Measurements from ENCODE around the gene PIP4K2A. TPM values are rescaled to one million over a fixed set of nuclear protein-coding genes. Genes with fewer than 3 reads are reported as not detected.

Gene PIP4K2A
- total and polyA plus RNA-seq, 2 donors (not counting 3 experiments of a cell fraction or from before 2014, with no cell fraction given): 11.8 to 32.6 TPM

GRCh38 chr10:22723343-22723779, 9.0 kb upstream of the PIP4K2A start:
- H3K4me2 ChIP-seq (ENCODE audit: insufficient read depth, low read length): no peak overlapping the region
- H2AFZ ChIP-seq (ENCODE audit: low read depth, low read length): no peak overlapping the region
- H3K4me3 ChIP-seq (replicated peaks in 1 of 3; ENCODE audit: insufficient read depth in 1 of 3, low read depth in 1 of 3, low read length in 3 of 3): no peak overlapping the region
- TF ChIP-seq MYC (IDR thresholded peaks at IDR 0.05; ENCODE audit: low read depth, low read length) (no peak), EZH2 (IDR thresholded peaks at IDR 0.05; ENCODE audit: borderline replicate concordance, low read depth, low read length, severe bottlenecking) (no peak), FOS (IDR thresholded peaks at IDR 0.05; ENCODE audit: borderline replicate concordance, insufficient read depth, low read length) (no peak), JUN (IDR thresholded peaks at IDR 0.05; ENCODE audit: borderline replicate concordance, insufficient read depth, insufficient read length, low read depth) (no peak), CTCF (IDR thresholded peaks at IDR 0.05; ENCODE audit: extremely low read depth in 1 of 2, insufficient read depth in 1 of 2, low read depth in 1 of 2, low read length in 2 of 2) (no peak)
- H3K27me3 ChIP-seq (ENCODE audit: control insufficient read depth in 2 of 2, insufficient read depth in 2 of 2, low read length in 2 of 2): peaks cover 9 to 25% of the 10 kb centered on the region in 2 experiments
- FAIRE-seq (no peak), DNase-seq (ENCODE audit: low read depth, low spot score) (no peak)
- no peaks in the 10 kb centered on the region for H3K9me1 ChIP-seq (replicated peaks; ENCODE audit: control insufficient read depth, extremely low read depth, insufficient read depth, low read length)
- H3K4me1 ChIP-seq (ENCODE audit: control insufficient read depth, extremely low read depth, insufficient read depth, low read length): no peaks in the 10 kb centered on the region
- H3K79me2 ChIP-seq (ENCODE audit: control insufficient read depth, insufficient read depth, low read length): no peaks in the 10 kb centered on the region
- no peak overlapping the region for H3K27ac ChIP-seq (ENCODE audit: insufficient read depth, low read depth, low read length)
- H4K20me1 ChIP-seq (replicated peaks; ENCODE audit: control insufficient read depth, extremely low read depth, insufficient read depth, low read length): no peaks in the 10 kb centered on the region
- dilution Hi-C loops (cut with MboI; ENCODE audit: extremely low pct_ligation_motif_present, low sequenced_read_pairs): no loop called here
- H3K9me3 ChIP-seq (replicated peaks; ENCODE audit: control insufficient read depth, insufficient read depth, low read length): no peaks in the 10 kb centered on the region
- no TSS peak for BruUV-seq (replicated peaks)
- no peaks in the 10 kb centered on the region for H3K36me3 ChIP-seq (ENCODE audit: control insufficient read depth in 2 of 2, extremely low read depth in 1 of 2, insufficient read depth in 2 of 2, low read length in 2 of 2)
- H3K9ac ChIP-seq (replicated peaks; ENCODE audit: extremely low read depth, insufficient read depth, low read length): no peak overlapping the region
- POLR2A ChIA-PET: no interaction called here
- intact Hi-C loops (cut with micrococcal nuclease): no loop called here
- CTCF ChIA-PET: no interaction called here

GRCh38 chr10:22722626-22723169, 8.3 kb upstream of the PIP4K2A start:
- intact Hi-C loops (cut with micrococcal nuclease) (no loop called here), dilution Hi-C loops (cut with MboI; ENCODE audit: extremely low pct_ligation_motif_present, low sequenced_read_pairs) (no loop called here)
- DNase-seq (ENCODE audit: low read depth, low spot score) (no peak), FAIRE-seq (no peak)
- ChIA-PET CTCF (interaction anchor here (0.6 to 0.7 kb wide), 2 partner anchors 8 to 1497 kb away, joined by 4 to 5 read pairs; no protein-coding TSS in a partner anchor), POLR2A (no interaction called here)
- Histone ChIP-seq H3K9ac (replicated peaks; ENCODE audit: extremely low read depth, insufficient read depth, low read length) (no peak overlapping the region), H3K27ac (ENCODE audit: insufficient read depth, low read depth, low read length) (no peak overlapping the region), H3K79me2 (ENCODE audit: control insufficient read depth, insufficient read depth, low read length) (no peaks in the 10 kb centered on the region), H3K4me2 (ENCODE audit: insufficient read depth, low read length) (no peak overlapping the region), H2AFZ (ENCODE audit: low read depth, low read length) (no peak overlapping the region), H3K36me3 (ENCODE audit: control insufficient read depth in 2 of 2, extremely low read depth in 1 of 2, insufficient read depth in 2 of 2, low read length in 2 of 2) (no peaks in the 10 kb centered on the region), H3K9me3 (replicated peaks; ENCODE audit: control insufficient read depth, insufficient read depth, low read length) (no peaks in the 10 kb centered on the region), H3K4me3 (replicated peaks in 1 of 3; ENCODE audit: insufficient read depth in 1 of 3, low read depth in 1 of 3, low read length in 3 of 3) (no peak overlapping the region), H4K20me1 (replicated peaks; ENCODE audit: control insufficient read depth, extremely low read depth, insufficient read depth, low read length) (no peaks in the 10 kb centered on the region), H3K9me1 (replicated peaks; ENCODE audit: control insufficient read depth, extremely low read depth, insufficient read depth, low read length) (no peaks in the 10 kb centered on the region), H3K4me1 (ENCODE audit: control insufficient read depth, extremely low read depth, insufficient read depth, low read length) (no peaks in the 10 kb centered on the region), H3K27me3 (ENCODE audit: control insufficient read depth in 2 of 2, insufficient read depth in 2 of 2, low read length in 2 of 2) (peaks cover 9 to 25% of the 10 kb centered on the region in 2 experiments)
- TF ChIP-seq, protein P1, sequence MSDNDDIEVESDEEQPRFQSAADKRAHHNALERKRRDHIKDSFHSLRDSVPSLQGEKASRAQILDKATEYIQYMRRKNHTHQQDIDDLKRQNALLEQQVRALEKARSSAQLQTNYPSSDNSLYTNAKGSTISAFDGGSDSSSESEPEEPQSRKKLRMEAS (IDR thresholded peaks at IDR 0.05; ENCODE audit: insufficient read depth, insufficient read length): no peak
- no peak for TF ChIP-seq JUN (IDR thresholded peaks at IDR 0.05; ENCODE audit: borderline replicate concordance, insufficient read depth, insufficient read length, low read depth)
- no peak for TF ChIP-seq FOS (IDR thresholded peaks at IDR 0.05; ENCODE audit: borderline replicate concordance, insufficient read depth, low read length)
- TF ChIP-seq POLR2A (IDR thresholded peaks at IDR 0.05; ENCODE audit: low read depth, low read length): no peak
- TF ChIP-seq MYC (IDR thresholded peaks at IDR 0.05; ENCODE audit: low read depth, low read length): no peak
- no peak for TF ChIP-seq CTCF (IDR thresholded peaks at IDR 0.05; ENCODE audit: extremely low read depth in 1 of 2, insufficient read depth in 1 of 2, low read depth in 1 of 2, low read length in 2 of 2)
- no peak for TF ChIP-seq EZH2 (IDR thresholded peaks at IDR 0.05; ENCODE audit: borderline replicate concordance, low read depth, low read length, severe bottlenecking)
- TF ChIP-seq GATA2 (IDR thresholded peaks at IDR 0.05; ENCODE audit: insufficient read depth, insufficient read length, low read depth, low read length): no peak
- no peak for TF ChIP-seq POLR2AphosphoS5 (IDR thresholded peaks at IDR 0.05; ENCODE audit: insufficient read depth, low read depth, low read length)
- no TSS peak for BruUV-seq (replicated peaks)
